ENCODE results near the gene DCDC2C.

DNA sequence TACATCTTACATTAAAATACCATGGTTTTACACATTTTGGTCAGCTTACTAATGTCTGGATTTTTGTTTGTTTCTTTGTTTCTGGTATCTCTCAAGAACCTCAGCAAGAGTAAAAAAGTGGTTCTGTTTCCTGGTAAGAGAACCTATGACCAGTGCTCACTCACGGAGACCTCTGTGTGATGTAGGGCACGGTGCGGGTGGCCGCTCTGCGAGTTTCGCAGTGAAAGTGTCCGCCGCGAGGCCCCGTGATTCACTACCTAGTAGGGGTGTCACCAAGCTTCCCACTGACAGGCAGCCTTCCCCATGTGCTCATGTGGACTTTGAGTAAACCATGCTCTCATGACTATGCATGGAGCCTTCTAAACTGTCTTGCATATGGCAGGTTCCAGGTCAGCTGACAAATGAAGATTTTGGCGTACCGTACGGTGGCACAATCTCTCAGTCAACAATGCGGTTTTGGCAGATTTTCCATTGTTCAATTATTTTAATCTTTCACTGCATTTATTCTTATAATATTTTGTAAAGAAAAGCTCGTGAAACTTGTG lies 137.3 kb downstream of the DCDC2C start:
- TF ChIP-seq EZH2 (IDR thresholded peaks at IDR 0.05; ENCODE audit: borderline replicate concordance): no peak
- TF ChIP-seq, protein P1, sequence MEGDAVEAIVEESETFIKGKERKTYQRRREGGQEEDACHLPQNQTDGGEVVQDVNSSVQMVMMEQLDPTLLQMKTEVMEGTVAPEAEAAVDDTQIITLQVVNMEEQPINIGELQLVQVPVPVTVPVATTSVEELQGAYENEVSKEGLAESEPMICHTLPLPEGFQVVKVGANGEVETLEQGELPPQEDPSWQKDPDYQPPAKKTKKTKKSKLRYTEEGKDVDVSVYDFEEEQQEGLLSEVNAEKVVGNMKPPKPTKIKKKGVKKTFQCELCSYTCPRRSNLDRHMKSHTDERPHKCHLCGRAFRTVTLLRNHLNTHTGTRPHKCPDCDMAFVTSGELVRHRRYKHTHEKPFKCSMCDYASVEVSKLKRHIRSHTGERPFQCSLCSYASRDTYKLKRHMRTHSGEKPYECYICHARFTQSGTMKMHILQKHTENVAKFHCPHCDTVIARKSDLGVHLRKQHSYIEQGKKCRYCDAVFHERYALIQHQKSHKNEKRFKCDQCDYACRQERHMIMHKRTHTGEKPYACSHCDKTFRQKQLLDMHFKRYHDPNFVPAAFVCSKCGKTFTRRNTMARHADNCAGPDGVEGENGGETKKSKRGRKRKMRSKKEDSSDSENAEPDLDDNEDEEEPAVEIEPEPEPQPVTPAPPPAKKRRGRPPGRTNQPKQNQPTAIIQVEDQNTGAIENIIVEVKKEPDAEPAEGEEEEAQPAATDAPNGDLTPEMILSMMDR (IDR thresholded peaks at IDR 0.05; ENCODE audit: poor library complexity): no peak
